NCI-H1105 treated with DMSO at 0.1 percent for 48 hours (cell line): ENCODE results near the gene DMWD.
A peak's percentile ranks its signal among the peaks of the same experiment; 100 is the strongest.
"Not testable (repeated sequence)": the region's sequence is repeated elsewhere in the genome, so short reads cannot be mapped to it uniquely, and the experiment has no call there.

ENCODE experiments used
- DNase-seq: peaks from one replicate; lab custom pipeline; 2025; lab: John Stamatoyannopoulos, UW

DMWD gene

DNA sequence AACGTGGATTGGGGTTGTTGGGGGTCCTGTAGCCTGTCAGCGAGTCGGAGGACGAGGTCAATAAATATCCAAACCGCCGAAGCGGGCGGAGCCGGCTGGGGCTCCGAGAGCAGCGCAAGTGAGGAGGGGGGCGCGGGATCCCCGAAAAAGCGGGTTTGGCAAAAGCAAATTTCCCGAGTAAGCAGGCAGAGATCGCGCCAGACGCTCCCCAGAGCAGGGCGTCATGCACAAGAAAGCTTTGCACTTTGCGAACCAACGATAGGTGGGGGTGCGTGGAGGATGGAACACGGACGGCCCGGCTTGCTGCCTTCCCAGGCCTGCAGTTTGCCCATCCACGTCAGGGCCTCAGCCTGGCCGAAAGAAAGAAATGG is 22.8 kb downstream of the DMWD start:
- peak; percentile 55 for DNase-seq

DNA sequence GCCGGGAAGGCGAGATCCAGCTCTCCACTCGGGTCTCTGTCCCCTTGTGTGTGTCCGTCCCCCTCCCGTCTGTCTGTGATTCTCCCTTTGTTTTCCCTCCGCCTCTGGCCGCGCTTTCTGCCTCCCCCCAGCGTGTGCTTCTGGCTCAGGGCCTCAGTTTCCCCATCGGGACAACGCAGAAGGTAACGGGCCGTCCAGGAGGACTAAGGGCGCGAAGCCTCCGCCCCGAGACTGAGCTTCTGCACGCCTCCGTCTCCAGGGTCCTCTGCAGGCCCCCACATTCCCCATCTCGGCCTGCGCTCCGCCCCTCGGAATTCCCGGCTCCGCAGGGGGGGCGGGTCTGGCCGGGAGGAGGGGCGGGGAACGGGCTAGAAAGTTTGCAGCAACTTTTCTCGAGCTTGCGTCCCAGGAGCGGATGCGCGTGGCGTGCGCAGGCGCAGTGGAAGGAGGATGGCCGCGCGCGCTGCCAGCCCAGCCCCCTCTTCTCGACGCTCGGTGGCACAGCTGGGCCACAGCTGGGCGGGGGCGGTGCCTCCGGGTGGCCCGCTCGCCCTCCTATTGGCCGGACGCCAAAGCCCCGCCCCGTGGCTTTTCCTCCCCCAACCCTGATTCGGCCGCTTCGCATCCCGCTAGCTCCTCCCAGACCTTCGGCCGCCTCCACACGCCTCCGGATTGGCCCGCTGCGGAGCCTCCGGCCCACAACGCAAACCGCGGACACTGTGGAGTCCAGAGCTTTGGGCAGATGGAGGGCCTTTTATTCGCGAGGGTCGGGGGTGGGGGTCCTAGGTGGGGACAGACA is 23.5 kb downstream of the DMWD start, which contains the start of gene SIX5:
SIX5 (minus strand) TSS at position 269 of the 799 bp plus-strand sequence. CDS start 408 bp downstream, outside the sequence.
- peak; percentile 96 for DNase-seq

DNA sequence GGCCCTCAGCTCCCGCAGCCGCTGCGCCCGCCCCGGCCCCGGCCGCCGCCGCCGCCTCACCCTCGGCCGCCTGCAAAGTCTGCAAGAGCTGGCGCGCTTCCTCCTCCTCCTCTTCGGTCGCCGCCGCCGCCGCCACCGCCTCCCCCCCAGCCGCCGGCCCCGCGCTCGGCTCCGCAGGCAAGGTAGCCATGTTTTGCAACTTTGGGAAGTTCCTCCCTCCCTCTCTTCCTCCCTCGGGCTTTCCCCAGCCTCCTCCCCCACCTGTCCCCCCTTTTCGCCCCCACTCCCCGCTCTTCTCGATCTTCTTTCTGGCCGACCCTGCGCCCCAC is 24.0 kb downstream of the DMWD start:
- peak; percentile 23 for DNase-seq

DNA sequence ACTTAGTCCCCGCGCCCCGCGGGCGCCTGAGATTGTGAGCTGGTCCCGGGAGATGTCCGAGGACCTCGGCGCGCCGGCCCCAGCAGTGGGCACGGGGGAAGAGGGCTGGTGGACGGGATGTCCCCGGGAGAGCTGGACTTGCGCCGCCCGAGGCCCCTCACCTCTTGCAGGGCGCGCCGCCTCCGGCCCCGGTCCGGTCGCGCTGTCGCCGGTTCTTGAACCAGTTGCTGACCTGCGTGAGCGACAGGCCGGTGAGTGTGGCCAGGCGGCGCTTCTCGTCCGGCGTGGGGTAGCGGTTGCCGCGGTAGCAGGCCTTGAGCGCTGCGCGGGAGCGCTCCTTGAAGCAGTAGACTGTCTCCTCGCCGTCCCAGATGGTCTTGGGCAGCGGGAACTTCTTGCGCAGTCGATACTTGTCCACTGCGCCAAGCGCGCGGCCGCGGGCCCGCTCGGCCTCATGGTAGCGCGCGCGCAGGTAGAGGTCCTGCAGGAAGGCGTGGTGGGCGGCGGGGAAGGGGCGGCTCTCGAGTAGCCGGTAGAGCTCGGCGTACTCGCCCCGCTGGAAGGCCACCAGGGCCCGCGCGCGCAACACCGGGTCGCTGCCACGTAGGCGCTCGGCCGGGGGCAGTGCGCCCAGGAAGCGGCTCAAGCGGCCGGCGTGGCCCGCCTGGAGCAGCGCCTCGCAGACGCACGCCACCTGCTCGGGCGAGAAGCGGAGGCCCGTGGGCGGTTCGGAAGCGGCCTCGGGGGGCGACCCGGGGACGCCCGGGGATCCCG is 24.6 kb downstream of the DMWD start:
- peak; percentile 23 for DNase-seq

DNA sequence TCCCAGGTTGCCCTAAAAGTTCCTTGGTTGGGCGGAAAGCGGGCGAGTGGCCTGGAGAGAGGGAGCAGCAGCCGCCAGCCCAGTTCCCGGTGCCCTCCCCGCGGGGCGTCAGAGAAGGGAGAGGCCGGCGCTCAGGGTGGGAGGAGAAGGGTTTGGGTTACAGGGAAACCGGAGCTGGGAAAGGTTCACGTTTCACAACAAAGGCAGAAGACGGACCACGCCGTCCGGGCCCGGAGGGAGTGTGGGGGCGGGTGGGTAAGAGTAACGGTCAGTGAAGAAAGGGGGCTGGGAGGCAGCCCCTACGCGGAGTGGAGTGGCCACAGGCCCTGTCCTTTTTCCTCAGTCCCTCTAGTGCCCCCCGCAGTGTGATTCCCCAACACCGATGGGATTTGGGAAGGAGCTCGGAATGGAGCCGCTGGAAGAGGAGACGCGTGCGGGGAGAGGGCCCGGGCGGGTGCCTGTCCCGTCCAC is 25.2 kb downstream of the DMWD start:
- peak; percentile 12 for DNase-seq

DNA sequence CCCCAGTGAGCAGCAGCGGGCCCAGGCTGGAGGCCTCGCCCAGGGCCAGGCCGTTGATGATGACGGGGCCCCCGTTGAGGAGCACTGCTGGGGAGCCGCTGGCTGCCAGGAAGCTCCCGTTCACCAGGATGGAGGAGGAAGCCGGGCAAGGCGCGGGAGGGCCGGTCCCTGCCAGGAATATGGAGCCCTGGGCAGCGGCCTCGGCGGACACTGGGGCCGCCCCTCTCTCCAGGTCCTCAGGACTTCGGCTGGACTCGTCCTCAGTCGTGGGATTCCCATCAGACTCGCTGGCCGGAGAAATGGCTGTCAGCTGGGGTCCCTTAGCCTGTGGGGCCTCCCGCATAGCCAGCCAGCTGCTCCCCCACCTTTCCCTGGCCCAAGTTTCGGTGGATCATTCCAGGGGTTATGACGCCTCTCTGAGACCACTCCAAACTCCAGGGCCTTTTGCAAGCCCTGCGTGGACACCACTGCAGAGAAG is 25.7 kb downstream of the DMWD start:
- no peak for DNase-seq

DNA sequence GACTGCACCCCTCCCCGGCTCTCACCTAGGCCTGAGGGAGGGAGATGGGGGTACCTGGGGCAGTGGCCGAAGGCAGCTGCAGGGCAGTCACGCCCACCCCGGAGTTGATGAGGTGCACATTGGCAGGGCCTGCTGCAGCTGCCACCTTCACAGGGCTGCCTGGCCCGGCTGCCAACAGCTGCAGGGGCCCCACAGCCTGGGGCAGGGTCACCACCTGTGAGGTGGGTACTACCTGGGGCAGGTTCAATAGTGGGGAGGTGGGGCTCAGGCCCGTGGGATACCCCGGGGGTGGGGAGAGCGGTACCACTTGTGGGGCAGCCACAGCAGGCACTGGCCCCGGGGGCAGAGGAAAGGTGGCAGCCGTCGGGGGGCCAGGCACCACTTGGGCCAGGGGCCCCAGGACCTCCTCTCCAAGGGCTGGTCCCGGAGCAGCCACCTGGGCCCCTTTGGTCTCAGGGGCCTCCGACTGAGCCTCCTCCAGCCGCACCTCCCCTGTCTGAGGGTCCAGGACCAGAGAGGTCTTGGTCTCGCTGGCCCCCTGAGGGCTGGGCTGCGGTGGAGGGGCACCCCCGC is 26.3 kb downstream of the DMWD start:
- DNase-seq = no peak

DNA sequence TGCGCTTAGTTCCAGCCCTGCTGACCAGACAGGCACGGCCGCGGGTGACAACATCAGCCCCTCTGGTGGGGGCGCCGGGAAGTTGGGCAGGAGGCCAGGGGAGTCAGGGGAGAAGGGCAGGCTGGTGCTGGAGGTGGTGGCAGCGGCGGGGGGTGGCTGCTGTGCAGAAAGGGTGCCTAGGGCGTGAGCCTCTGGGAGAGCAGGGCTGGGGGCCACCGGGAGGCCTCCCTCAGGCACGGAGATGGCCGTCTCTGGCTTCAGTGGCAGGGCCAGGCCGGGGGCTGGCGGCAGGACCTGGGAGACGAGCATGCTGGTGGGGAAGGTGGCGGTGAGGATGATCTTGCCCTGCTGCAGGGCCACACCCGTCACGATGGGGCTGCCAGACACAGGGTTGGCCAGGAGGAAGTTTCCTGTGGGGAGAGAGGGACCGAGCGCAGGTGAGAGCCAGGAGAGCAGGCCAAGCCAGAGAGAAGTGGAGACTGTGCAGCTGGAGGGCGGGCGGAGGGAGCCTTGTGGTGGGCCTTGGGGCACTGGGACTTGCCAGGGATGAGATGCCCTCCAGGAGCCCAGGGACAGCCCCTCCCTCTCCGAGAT is 26.8 kb downstream of the DMWD start:
- no peak for DNase-seq

DNA sequence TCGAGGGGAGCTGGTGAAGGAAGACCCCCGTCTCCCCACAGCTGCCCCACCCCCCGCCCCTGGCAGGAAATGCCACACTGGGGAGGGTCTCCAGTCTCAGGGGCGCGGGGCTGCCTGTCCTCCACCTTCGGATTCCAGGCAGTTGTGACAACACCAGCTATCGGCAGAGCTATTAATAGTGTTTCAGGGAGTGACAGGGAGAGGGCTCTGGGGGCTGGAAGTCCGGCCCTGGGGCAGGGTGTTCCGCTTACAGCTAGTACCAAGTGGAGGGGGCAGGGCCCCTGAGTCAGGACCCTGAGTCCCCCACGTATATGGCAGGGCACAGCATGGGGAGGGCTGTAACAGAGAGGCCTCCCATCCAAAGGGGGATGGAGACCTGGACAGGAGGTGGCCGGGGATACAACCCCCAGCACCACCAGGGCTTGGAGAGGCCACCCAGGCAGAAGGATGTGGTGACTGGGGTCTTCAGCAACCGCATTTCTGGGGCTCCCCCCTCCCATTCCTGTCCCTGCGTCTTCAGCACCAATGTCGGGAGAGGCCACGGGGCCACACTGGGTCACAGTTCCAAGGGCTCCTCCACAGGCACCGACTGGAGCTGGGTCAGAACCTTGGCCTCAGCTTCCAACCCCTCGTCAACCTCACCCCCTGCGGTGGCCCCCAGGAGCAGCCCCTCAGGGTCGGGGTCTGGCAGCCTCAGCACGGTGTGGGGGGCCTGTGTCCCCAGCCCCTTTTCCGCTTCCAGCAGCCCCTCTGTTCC is 27.5 kb downstream of the DMWD start:
- DNase-seq = no peak

DNA sequence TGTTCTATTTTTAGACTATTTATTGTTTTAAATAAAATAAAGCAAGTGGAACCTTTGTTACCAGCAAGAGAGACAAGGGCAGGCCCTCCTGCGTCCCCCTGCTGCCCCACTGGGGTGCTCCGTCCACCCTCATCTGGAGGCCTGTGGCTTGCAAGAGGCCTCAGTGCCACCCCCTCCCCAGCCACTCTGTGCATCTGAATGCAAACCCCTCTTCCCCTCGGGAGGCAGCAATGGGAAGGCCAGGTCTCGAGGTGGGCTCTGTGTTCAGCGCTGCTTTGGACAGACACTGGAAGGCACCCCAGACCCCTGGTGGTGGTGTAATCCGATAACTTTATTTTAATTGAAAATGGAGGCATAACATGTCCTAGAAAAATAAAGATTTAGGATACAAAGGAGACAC is 28.2 kb downstream of the DMWD start:
- no peak for DNase-seq

DNA sequence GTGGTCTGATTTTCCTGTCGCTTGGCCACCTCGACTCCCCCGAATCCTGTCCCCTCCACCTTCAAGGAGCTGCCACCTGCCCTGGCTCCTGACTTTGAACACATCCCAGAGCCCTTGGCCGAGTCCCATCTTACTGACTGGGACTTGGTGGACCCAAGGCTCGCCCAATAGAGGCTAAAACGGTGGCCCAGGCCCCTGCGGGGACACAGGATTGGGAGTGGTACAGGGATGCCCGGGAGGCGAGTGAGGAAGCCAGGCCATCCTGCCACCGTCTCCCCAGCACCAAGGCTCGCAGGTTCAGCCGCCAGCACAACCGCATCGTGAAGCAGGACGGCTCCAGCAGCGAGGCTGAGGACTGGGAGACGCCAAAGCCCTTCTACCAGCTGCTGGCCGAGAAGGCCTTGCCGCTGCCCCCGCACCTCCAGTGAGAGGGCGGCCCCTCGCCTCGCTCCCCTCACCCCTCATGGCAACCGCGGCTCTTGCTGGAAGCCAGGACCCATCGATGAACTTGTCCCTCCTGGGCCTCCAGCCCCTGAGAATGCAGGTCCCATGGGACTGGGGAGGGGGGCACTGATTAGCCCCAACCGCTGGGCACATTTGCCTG is 28.9 kb downstream of the DMWD start:
- no peak for DNase-seq

DNA sequence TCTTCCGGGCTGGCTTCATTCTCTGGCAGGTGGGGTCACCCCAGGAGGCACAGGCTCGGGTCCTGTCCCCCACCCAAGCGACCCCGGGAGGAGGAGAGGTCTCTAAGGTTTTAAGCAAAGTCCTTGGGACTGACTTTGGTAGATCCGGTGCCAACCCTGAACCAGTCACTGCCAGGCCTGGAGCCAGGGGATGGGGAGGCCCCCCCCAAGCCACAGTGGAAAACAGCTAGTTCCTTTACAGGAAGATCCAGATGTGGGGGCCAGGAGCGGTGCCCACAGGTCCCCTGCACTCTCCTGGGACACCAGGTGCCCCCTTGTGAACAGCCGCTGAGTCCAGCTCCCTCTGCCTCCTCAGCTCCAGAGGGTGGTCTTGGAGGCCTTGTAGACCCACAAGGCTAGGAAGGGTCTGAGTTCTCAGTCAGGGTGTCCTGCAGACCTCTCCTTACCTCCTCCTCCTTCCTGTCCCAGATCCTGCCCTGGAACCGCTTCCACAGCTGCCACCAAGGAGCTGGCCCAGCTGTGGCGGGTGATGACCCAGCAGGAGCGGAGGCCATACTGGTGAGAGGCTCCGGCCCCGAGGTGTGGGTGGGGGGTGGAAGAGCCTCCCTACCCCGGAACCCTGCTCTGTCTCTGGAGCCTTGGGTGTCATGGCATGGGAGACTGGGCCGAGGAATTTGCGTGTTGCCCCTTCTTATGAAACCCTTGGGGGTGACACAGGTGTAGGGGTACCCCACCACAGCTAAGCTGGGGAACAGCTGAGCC is 29.6 kb downstream of the DMWD start:
- no peak for DNase-seq

DNA sequence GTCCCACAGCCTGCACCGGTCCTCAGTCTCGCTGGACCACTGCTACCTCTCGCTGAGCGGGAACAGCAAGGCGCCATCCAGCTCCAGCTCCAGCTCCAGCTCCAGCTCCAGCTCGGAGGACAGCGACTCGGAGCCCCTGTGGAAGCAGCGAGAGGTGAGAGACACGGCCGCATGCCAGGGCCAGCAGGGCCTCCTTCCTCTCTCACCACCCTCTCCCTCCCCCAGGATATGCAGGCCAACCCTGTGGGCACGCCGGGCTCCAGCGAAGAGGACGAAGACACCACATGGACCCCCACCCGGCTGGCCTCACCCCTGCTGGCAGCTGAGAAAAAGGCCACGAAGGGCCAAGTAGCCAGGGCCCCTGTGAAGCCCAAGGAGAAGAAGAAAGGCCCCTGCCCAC is 30.9 kb downstream of the DMWD start:
- no peak for DNase-seq

DNA sequence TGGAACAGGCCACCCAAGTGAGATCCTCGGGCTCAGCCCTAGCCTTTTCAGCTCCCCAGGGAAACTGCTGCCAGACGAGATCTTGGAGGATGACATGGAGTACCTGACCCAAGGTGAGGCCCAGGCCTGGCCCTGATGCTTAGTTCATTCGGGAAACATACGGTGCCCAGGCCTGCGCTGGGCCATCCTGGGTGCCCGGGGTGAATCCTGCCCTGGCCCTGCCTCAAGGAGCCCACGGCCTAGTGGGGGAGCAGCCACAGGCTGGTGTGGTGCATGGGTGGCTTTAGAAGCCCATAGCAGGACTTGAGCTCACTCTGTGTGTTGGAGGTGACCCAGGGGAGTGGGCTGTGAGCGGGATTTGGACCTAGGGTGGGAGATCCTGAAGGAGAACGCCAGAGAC is 33.7 kb downstream of the DMWD start:
- DNase-seq = no peak

DNA sequence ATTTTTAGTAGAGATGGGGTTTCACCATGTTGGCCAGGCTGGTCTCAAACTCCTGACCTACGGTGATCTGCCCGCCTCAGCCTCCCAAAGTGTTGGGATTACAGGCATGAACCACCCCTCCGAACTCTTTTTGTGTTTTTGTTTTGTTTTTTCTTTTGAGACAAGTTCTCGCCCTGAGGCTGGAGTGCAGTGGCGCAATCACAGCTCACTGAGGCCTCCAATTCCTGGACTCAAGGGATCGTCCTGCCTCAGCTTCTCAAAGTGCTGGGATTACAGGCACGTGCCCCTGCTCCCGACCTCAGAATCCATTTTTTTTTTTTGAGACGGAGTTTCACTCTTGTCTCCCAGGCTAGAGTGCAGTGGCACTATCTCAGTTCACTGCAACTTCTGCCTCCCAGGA is 35.0 kb downstream of the DMWD start:
- DNase-seq = no peak

DNA sequence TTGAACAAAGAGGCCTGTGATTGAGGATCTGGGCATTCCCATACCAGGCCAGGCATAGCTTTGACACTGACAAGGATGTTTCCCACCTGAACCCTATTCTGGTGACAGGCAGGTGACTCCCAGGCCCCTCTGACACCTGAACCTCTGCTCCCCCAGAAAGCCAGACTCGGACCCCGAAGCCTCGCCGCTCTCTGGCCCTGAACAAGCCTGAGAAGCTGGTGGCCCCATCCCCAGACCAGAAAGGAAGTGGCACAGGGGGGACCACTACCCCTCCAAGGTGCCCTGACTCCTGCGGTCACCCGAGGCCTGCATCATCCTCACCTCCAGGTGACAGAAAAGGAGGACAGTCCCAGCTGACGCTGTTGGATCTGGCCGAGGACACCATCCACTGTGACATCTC is 38.3 kb downstream of the DMWD start:
- no peak for DNase-seq

DNA sequence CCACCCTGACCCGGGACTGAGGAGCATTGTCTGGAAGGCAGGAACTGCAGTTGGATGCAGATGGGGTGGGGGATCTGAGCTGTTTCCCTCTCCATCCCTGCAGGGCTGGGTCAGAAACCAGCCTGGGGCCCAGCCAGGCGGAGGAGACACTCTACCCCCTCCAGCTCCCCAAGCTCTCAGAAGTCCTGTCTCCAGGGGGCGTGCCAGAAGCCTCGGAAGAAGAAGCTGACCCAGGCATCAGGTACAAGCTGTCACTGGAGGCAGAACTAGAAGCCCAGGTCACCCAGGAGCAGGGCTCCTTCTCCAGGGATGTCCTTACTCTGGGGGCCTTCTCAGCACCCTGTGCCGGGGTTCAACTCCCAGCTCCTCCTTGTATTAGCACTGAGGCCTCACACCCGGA is 39.1 kb downstream of the DMWD start:
- no peak for DNase-seq

DNA sequence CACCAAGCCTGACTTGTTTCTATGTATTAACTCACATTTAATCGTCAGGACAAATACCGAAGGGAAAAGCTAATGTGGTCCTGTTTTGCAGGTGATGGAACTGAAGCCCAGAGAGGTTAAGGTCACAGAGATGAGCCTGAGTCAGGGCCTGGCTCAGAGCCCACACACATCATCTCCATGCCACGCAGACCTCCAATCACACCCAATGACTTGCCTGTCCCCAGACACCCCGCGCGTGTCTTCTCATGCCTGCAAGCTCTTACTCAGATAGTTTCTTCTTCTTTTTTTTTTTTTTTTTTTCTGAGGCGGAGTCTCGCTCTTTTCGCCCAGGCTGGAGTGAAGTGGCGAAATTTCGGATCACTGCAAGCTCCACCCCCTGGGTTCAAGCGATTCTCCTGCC is 40.0 kb downstream of the DMWD start:
- DNase-seq = no peak

DNA sequence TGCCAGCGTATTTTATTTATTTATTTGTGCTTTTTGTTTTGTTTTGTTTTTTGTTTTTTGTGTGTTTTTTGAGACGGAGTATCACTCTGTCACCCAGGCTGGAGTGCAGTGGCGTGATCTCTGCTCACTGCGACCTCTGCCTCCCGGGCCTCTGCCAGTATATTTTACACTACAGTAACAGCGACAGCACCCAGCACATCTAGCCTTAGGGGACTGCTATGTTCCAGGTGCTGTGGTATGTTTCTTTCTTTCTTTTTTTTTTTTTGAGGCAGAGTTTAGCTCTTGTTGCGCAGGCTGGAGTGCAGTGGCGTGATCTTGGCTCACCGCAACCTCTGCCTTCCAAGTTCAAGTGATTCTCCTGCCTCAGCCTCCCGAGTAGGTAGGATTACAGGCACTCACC is 41.2 kb downstream of the DMWD start:
- DNase-seq = not testable (repeated sequence)

DNA sequence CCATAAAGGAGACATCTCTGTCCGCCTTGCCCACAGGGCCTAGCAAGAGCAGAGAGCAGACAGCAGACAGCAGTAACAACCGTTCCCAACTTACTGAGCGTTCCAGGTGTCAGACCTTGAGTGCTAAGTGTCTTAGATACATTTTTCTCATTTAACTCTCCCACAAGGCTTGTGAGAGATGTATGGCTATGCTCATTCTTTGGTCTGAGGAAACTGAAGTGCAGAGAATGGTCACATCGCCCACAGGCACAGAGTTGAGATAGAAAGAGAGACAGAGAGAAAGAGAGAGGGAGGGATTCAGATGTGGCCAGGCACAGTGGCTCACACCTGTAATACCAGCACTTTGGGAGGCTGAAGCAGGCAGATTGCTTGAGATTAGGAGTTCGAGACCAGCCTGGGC is 45.1 kb downstream of the DMWD start:
- DNase-seq = no peak

DNA sequence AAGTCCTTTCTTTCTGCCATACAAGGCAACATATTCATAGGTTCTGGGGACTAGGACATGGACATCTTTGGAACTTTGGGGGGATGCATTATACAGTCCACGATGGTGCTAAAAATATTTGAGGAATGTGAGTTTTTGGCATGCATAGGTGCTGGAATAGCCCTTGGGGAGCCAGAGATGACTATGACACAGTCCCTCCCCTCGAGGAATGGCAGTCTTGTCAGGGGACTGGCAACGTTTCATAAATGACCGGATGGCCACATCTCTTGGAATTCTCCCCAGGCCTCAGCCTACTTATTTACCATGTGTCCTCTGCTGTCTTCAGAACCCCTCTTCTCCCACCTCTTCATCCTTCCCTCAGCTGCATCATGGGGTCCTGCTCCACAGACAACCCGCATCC is 45.8 kb downstream of the DMWD start:
- no peak for DNase-seq
